ENCODE measurements around the gene RNF157. TPM values are rescaled to one million over a fixed set of nuclear protein-coding genes. Genes with fewer than 3 reads are reported as not detected.
A peak's percentile ranks its signal among the peaks of the same experiment; 100 is the strongest.

Gene RNF157
- total and polyA plus RNA-seq, 9 of the 15 experiments (the other 6 are each of a cell fraction or from before 2014, with no cell fraction given), result 8.1 to 31.7 (median 20.8) TPM

DNA sequence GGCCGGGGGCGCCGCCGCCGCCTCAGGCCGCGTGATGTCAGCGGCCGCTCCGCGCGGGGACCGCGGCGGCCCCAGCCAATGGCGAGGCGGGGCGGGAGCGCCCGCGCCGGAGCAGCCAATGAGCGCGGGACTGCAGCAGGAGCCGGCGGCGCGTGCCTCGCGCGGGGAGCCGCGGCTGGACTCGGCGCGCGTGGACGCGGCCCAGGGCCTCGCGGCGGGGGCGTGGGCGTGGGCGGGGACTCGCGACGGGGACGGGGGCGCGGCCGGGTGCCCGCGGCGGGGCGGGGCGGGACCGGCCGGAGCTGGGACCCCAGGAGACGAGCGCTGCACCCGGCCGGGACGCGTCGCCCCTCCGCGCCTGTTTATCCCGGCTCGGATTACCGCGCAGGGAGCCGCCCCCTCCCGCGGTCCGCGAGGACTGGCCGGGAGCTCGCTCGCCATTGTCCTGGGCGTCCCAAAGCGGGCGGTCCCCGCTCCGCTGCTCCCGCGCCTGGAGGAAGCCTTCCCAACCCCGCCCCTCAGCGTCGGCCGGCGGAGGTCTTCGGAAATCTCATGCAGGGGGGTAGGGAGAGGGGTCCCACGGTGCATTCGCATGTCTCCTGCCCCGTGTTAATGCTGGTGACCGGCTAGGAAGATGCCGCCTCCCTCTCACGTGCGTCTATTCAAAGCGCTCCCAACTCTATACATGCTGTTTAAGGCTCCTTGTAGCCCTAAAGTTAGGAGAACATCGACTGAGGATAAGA lies at the start of gene RNF157 (continued):
- TF ChIP-seq MXI1 (IDR thresholded peaks at IDR 0.05; ENCODE audit: low read depth, low read length), result 0 out of 2 replicates have a peak, but pooled peaks have one; percentile 21
- no peak for TF ChIP-seq SMC3 (conservative IDR thresholded peaks at IDR 0.05; ENCODE audit: insufficient read depth, low read depth, low read length)
- no peak for TF ChIP-seq HNRNPH1 (optimal IDR thresholded peaks at IDR 0.05; ENCODE audit: low read depth, low read length)
- no peak for TF ChIP-seq CREB5 (CRISPR knock-in tag; IDR thresholded peaks at IDR 0.05)
- TF ChIP-seq NKRF (IDR thresholded peaks at IDR 0.05; ENCODE audit: borderline replicate concordance), result peak; percentile 73; the same call in 1 of the 2 replicates
- peak; percentile 87 for TF ChIP-seq MAX (CRISPR knock-in tag; IDR thresholded peaks at IDR 0.05)
- TF ChIP-seq, protein P1, sequence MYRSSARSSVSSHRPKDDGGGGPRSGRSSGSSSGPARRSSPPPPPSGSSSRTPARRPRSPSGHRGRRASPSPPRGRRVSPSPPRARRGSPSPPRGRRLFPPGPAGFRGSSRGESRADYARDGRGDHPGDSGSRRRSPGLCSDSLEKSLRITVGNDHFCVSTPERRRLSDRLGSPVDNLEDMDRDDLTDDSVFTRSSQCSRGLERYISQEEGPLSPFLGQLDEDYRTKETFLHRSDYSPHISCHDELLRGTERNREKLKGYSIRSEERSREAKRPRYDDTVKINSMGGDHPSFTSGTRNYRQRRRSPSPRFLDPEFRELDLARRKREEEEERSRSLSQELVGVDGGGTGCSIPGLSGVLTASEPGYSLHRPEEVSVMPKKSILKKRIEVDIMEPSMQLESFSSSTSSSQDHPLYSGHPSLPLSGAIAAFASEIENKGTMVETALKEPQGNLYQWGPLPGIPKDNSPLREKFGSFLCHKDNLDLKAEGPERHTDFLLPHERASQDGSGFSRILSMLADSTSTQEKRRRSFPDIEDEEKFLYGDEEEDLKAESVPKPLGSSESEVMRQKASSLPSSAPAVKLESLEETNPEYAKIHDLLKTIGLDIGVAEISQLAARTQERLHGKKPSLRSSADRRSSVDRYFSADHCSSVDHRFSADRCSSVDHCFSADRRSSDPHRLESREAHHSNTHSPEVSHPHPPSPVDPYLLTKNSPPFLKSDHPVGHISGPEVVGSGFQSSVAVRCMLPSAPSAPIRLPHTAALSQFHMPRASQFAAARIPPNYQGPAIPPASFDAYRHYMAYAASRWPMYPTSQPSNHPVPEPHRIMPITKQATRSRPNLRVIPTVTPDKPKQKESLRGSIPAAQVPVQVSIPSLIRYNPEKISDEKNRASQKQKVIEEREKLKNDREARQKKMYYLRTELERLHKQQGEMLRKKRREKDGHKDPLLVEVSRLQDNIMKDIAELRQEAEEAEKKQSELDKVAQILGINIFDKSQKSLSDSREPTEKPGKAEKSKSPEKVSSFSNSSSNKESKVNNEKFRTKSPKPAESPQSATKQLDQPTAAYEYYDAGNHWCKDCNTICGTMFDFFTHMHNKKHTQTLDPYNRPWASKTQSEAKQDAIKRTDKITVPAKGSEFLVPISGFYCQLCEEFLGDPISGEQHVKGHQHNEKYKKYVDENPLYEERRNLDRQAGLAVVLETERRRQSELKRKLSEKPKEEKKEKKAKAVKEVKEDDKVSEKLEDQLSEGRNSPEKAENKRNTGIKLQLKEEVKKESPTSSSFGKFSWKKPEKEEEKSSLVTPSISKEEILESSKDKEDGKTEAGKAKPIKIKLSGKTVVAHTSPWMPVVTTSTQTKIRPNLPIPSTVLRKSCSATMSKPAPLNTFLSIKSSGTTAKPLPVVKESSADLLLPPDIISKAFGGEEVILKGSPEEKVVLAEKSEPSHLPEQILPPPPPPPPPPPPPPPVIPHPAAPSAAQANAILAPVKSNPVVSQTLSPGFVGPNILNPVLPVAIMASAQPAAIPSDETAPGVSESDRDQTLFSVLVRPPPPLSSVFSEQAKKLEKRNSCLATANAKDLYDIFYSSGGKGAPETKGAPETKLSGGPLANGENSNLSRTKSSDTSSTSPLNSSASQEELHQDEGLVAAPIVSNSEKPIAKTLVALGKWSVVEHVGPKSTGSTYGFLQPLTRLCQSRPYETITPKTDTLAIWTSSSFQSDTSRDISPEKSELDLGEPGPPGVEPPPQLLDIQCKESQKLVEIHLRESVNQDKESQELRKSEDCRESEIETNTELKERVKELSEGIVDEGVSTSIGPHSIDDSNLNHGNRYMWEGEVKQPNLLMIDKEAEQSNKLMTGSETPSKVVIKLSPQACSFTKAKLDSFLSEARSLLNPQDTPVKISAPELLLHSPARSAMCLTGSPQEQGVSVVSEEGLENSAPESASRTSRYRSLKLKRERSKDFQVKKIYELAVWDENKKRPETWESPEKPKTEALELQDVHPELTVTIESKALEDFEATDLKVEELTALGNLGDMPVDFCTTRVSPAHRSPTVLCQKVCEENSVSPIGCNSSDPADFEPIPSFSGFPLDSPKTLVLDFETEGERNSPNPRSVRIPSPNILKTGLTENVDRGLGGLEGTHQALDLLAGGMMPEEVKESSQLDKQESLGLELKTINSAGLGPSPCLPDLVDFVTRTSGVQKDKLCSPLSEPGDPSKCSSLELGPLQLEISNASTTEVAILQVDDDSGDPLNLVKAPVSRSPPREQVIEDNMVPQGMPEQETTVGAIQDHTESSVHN (IDR thresholded peaks at IDR 0.05; ENCODE audit: borderline replicate concordance in 1 of 2, low read depth in 1 of 2), result no peak
- TF ChIP-seq ZNF263 (CRISPR knock-in tag; IDR thresholded peaks at IDR 0.05; ENCODE audit: borderline replicate concordance), result peak; percentile 37; the same call in 1 of the 2 replicates
- peak; percentile 58; the same call in 1 of the 2 replicates for TF ChIP-seq SOX6 (IDR thresholded peaks at IDR 0.05)
- TF ChIP-seq ZNF778 (CRISPR knock-in tag; IDR thresholded peaks at IDR 0.05), result no peak
- TF ChIP-seq RNF2 (IDR thresholded peaks at IDR 0.05), result no peak; the same call in 1 of the 2 replicates
- no peak for TF ChIP-seq BRF2 (IDR thresholded peaks at IDR 0.05; ENCODE audit: borderline replicate concordance, insufficient read depth, insufficient read length)
- TF ChIP-seq CTBP1 (IDR thresholded peaks at IDR 0.05; ENCODE audit: borderline replicate concordance), result peak; percentile 79
